SU-DHL-6 (cell line): ENCODE results near the gene PLEKHA6.

Experiments
- H2AFZ ChIP-seq: fragments of 200-600 bp; sonication (generic); 2 replicates; pipeline ENCODE4 v1.6.1; 2014; ENCODE audit warnings: low read depth, mild to moderate bottlenecking, moderate library complexity, mixed read lengths, antibody characterized with exemption, low read length; ENCODE audit not compliant: severe bottlenecking
- H3F3A ChIP-seq: fragments of 200-600 bp; shearing (Covaris generic); 2 replicates; pipeline ENCODE4 v1.6.0; 2016; ENCODE audit warnings: antibody characterized with exemption, mild to moderate bottlenecking; ENCODE audit not compliant: insufficient read depth
- H3K27ac ChIP-seq: fragments of 200-600 bp; sonication (generic); 2 replicates; pipeline ENCODE4 v1.5.1; 2016; ENCODE audit warnings: low read depth, mild to moderate bottlenecking, low read length, moderate library complexity, mixed read lengths
- H3K27me3 ChIP-seq: fragments of 200-600 bp; sonication (generic), shearing (Covaris generic); 2 replicates; pipeline ENCODE4 v1.6.0; 2014; ENCODE audit warnings: mild to moderate bottlenecking, low read length
- H3K36me3 ChIP-seq: fragments of 200-600 bp; sonication (generic); 2 replicates; pipeline ENCODE4 v1.6.1; 2014; ENCODE audit warnings: mild to moderate bottlenecking, low read length, mixed read lengths
- H3K4me2 ChIP-seq: fragments of 300-600, 200-600 bp; shearing (Covaris generic), sonication (generic); 2 replicates; pipeline ENCODE4 v1.6.0; 2014; ENCODE audit warnings: low read length, low read depth, mild to moderate bottlenecking; ENCODE audit not compliant: poor library complexity, severe bottlenecking
- H3K4me3 ChIP-seq: fragments of 200-600 bp; sonication (generic); 2 replicates; pipeline ENCODE4 v1.5.1; 2014; ENCODE audit warnings: antibody characterized with exemption, low read length, mild to moderate bottlenecking, mixed read lengths; ENCODE audit not compliant: insufficient read depth, poor library complexity, severe bottlenecking
- H3K79me2 ChIP-seq: fragments of 200-600 bp; sonication (generic); 2 replicates; pipeline ENCODE4 v1.6.1; 2014; ENCODE audit warnings: mild to moderate bottlenecking, low read length, moderate library complexity; ENCODE audit not compliant: insufficient read depth
- H3K9ac ChIP-seq: fragments of 200-600 bp; sonication (generic); 2 replicates; pipeline ENCODE4 v1.7.0; 2014; ENCODE audit warnings: mild to moderate bottlenecking, low read length
- H3K9me2 ChIP-seq: fragments of 200-600 bp; sonication (generic); replicated peaks from 2 replicates; pipeline ENCODE4 v1.6.1; 2014; ENCODE audit warnings: low read length; ENCODE audit not compliant: insufficient read depth
- H3K9me3 ChIP-seq: fragments of 200-600 bp; sonication (generic); 2 replicates; pipeline ENCODE4 v1.6.1; 2014; ENCODE audit warnings: low read length, mixed read lengths; ENCODE audit not compliant: insufficient read depth
- H4K20me1 ChIP-seq: fragments of 200-600 bp; sonication (generic); 2 replicates; pipeline ENCODE4 v1.6.1; 2014; ENCODE audit warnings: low read depth, mild to moderate bottlenecking, antibody characterized with exemption, low read length, moderate library complexity, mixed read lengths
- EZH2phosphoT487 ChIP-seq: fragments of 200-600 bp; sonication (generic), shearing (Covaris generic); conservative IDR thresholded peaks from 2 replicates; pipeline ENCODE4 v1.6.1; 2018; ENCODE audit warnings: mild to moderate bottlenecking, antibody characterized with exemption, low read length, moderate library complexity, mixed read lengths
- TF ChIP-seq, protein P1 (sequence below): fragments of 200-600 bp; sonication (generic); IDR thresholded peaks from one replicate; pipeline ENCODE4 v1.5.1; 2017; ENCODE audit warnings: antibody characterized with exemption, mild to moderate bottlenecking, low read length, moderate library complexity; ENCODE audit not compliant: insufficient read depth, poor library complexity, severe bottlenecking

Gene PLEKHA6

DNA sequence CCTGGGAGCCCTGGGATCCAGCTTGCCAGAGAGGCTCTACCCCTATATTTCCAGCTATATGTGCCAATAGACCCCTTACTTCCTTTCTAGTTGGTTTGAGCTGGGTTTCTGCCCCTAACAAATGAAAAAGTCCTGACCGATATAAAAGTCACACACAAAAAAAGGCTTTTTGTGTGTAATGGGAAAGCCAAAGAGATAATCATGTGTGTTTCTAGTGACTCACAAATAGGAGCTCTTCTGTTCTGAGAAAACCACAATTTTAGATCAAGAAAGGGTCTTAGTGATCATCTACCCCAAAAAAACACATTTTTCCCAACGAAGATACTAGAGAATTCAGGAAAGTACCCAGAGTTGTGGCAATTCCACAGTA lies 23.0 kb upstream of the PLEKHA6 start:
- Histone ChIP-seq H3K27me3 (no peaks in the 10 kb centered on the region), H3K79me2 (no peaks in the 10 kb centered on the region), H3K4me2 (peak overlapping the region; percentile 31), H2AFZ (no peak overlapping the region), H3F3A (no peaks in the 10 kb centered on the region), H3K27ac (no peak overlapping the region), H3K36me3 (no peaks in the 10 kb centered on the region), H4K20me1 (no peaks in the 10 kb centered on the region), H3K9me3 (no peaks in the 10 kb centered on the region), H3K4me3 (no peak overlapping the region), H3K9me2 (no peaks in the 10 kb centered on the region), H3K9ac (no peak overlapping the region)
- TF ChIP-seq EZH2phosphoT487: no peak
- TF ChIP-seq, protein P1, sequence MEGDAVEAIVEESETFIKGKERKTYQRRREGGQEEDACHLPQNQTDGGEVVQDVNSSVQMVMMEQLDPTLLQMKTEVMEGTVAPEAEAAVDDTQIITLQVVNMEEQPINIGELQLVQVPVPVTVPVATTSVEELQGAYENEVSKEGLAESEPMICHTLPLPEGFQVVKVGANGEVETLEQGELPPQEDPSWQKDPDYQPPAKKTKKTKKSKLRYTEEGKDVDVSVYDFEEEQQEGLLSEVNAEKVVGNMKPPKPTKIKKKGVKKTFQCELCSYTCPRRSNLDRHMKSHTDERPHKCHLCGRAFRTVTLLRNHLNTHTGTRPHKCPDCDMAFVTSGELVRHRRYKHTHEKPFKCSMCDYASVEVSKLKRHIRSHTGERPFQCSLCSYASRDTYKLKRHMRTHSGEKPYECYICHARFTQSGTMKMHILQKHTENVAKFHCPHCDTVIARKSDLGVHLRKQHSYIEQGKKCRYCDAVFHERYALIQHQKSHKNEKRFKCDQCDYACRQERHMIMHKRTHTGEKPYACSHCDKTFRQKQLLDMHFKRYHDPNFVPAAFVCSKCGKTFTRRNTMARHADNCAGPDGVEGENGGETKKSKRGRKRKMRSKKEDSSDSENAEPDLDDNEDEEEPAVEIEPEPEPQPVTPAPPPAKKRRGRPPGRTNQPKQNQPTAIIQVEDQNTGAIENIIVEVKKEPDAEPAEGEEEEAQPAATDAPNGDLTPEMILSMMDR: no peak

DNA sequence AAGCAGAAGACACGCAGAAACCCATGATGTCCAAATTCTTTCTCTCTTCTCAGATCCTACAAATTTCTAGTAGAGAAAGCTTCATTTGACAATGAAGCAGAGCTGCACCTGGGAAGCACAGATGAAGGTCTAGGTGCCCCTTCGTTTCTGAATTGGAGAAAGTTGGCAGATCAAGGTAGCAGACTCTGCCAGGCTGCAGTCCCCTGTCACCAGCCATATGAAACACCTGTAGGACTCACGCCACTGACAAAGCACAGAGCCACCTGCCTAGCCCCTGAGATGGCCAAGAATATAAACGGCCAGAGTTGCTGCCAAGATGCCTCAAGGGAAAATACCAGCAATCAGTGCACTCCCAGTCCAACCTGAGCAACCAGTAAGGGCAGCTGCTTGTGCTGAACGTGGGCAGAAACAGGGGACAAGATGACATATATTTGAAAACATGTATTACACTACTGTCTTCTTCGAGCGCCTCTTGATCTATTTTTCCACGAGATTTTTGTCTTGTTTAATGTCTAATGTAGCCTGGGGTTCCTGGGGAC lies 20.6 kb upstream of the PLEKHA6 start:
- Histone ChIP-seq H3K9ac (no peak overlapping the region), H3K4me2 (no peak overlapping the region), H3F3A (no peaks in the 10 kb centered on the region), H3K9me3 (no peaks in the 10 kb centered on the region), H3K27ac (no peak overlapping the region), H3K4me3 (no peak overlapping the region), H4K20me1 (no peaks in the 10 kb centered on the region), H3K27me3 (no peaks in the 10 kb centered on the region), H3K79me2 (no peaks in the 10 kb centered on the region), H3K36me3 (no peaks in the 10 kb centered on the region), H3K9me2 (no peaks in the 10 kb centered on the region), H2AFZ (no peak overlapping the region)
- no peak for TF ChIP-seq EZH2phosphoT487
- TF ChIP-seq, protein P1: no peak

DNA sequence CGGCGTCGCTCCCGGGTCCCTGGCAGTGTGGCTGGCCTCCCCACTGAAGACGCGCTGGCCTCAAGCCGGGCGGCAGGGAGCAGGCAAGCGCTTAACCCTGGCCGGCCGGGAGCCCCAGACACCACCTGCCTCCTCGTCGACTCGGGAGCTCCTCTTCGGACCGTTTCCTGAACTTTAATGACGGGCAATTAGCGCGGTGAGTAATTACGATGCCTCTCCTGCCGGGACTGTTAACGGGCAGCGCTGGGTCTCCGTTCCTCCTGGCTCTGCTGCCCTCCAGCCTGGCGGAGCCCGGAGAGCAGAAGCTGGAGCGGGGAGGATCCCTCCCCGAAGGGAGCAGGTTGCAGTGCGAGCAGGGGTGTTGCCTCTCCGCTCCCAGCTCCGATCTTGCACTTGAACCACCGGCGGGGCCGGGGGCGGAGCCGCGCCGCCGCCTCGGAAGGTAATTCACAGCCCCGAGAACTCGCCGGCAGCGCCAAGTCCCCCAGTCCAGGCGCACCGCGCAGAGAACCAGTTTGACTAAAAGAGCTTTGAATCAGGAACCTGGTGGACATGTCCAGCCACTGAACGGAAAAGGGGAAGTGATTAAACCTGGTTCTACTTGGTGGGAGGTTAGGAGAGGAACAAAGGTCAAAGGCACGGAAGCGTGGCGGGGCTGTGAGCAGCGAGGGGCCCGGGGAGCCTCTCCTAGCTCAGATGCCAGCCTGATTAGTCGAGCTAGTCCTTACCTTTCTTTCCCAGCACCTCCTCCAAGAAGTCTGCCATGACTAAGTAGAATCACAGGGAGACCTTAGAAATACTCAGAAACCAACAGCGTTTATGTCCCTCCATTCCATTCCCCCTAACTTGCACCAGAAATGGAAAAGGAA lies 18.3 kb upstream of the PLEKHA6 start:
- Histone ChIP-seq H3K9me3 (no peaks in the 10 kb centered on the region), H3K4me3 (no peak overlapping the region), H2AFZ (no peak overlapping the region), H3K4me2 (no peak overlapping the region), H3K9ac (no peak overlapping the region), H3K79me2 (no peaks in the 10 kb centered on the region), H3K27ac (no peak overlapping the region), H3F3A (no peaks in the 10 kb centered on the region), H4K20me1 (no peaks in the 10 kb centered on the region), H3K27me3 (no peaks in the 10 kb centered on the region), H3K36me3 (no peaks in the 10 kb centered on the region), H3K9me2 (no peaks in the 10 kb centered on the region)
- TF ChIP-seq, protein P1: no peak
- no peak for TF ChIP-seq EZH2phosphoT487
